GM21515 (cell line): ENCODE results near the gene ENAH.

Experiments used
- ATAC-seq: cut with Tn5 transposase; IDR thresholded peaks from one replicate; pipeline ENCODE4 v1.9.1; 2021; ENCODE audit not compliant: unreplicated experiment

ENAH gene

GRCh38 chr1:225506727-225507126, 146.2 kb downstream of the ENAH start:
- ATAC-seq = no peak

DNA sequence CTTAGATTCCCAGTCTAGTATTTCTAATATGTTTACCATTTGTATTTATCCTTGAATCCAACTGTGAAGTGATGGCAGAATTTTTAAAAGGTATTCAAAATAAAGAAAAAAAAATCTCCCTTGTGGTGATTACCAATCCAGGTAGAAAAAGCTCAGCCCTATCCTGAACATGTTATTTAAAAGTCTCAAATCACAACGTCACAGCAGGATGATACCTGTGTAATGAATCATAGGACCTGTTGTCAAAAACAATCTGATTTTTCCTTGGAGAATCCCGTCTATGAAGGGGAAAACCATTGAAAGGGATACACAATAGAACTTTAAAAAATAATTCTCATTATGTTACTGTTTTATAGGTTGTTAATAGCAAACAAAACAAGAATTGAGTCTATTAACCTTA, 148.1 kb downstream of the ENAH start:
- no peak for ATAC-seq

DNA sequence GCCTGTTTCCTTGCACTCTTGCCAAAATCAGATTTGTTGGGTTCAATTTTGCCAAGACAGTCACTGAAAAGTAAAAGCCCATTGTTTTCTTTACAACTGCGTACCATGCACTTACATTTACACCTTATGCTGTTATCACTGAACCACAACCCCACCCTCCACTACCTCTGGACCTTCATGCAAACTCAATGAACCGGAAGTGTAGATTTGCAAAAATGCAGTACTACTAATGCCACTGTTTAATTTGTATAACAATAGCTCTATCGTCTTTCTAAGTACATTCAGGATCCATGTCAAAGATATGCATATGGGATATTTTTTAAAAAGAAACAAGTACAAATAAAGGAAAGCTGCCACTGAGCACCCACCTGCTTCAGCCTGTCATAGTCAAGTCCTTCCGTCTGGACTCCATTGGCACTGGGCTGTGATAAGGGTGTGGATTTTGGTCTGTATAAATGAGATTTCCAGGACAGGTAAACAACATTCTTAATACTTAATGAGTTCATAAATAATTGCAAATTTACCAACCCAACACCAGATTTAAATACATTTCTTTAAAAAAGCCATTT, 152.2 kb downstream of the ENAH start:
- ATAC-seq = no peak

- no peak for ATAC-seq
Observed at GRCh38 chr1:225498549-225499136, 154.3 kb downstream of the ENAH start.

DNA sequence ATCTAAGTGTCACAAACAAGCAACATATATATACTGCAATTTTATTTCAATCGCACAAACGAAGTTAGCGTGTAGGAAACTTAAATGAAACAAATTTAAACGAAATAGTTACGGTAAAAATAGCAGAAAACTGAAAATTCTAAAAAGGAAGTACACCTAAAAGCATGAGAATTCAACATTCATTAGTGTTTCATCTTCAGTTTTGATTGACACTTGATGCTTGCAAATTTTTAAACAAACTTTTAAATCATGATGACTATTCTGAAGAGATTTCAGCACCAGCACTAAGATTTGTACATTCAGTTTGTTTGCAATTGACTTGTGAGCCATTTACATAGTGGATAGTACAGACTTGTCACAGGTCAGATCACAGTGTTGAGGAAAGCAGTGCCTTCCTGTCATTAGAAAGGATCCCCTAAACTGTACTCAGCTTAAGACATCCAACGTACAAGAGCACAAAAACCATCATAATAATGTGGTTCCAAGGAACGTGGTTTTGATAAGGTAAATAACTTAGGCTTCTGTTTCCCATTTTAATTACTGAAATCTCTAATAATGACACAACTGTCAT, 158.0 kb downstream of the ENAH start:
- ATAC-seq = no peak

- no peak for ATAC-seq
Observed at GRCh38 chr1:225493591-225494246, 159.2 kb downstream of the ENAH start.

- no peak for ATAC-seq
Observed at GRCh38 chr1:225488676-225489075, 164.2 kb downstream of the ENAH start.

- no peak for ATAC-seq
Observed at GRCh38 chr1:225486856-225487255, 166.1 kb downstream of the ENAH start.

GRCh38 chr1:225485991-225486530, 166.9 kb downstream of the ENAH start:
- no peak for ATAC-seq

GRCh38 chr1:225485226-225485625, 167.7 kb downstream of the ENAH start:
- no peak for ATAC-seq

- ATAC-seq = no peak
Observed at GRCh38 chr1:225484657-225485214, 168.2 kb downstream of the ENAH start.

- ATAC-seq = no peak
Observed at GRCh38 chr1:225483818-225484656, 168.9 kb downstream of the ENAH start.

DNA sequence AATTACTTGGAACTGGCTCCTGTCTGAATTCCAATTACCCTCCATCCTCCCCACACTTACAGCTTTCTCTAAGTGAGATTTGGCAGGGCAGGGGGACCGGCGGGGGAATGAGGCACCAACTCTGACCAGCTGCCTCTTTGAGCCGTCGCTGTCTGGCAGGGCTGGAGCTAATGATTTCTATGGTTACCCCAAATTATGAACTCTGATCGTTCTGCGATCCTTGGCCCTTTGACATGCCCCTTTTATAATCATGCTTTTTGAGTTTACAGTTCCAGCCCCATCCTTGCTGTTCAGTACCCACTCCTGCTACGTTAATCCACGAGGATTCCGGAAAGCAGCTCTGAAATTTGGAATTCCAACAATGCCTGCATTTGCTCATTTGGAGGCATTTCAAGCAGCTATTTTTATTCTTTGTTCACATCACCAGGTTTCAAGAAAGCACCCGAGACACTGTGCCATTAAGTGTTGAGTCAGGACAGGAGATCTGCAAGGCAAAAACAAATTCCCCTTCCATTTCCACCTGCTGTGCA, 170.4 kb downstream of the ENAH start:
- ATAC-seq = no peak

DNA sequence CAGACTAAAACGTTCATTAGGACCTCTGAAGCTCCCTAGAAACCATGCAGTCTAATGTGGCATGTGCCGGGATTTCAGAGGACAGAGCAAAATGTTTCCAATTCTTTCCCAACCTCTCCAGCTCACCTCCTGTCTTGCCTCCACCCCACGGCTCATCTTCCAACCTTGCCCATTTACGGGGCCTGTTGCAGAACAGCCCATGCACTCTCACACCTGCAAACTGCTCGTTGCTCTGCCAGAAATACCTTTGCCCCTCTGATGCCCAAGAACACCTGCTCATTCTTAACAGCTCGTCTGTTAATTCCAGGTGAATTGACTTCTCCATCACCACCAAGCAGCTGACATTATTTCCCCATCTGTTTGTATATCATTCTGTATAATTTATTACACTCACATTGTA, 171.2 kb downstream of the ENAH start:
- no peak for ATAC-seq

GRCh38 chr1:225480825-225481434, 172.0 kb downstream of the ENAH start:
- ATAC-seq = peak; percentile 84

DNA sequence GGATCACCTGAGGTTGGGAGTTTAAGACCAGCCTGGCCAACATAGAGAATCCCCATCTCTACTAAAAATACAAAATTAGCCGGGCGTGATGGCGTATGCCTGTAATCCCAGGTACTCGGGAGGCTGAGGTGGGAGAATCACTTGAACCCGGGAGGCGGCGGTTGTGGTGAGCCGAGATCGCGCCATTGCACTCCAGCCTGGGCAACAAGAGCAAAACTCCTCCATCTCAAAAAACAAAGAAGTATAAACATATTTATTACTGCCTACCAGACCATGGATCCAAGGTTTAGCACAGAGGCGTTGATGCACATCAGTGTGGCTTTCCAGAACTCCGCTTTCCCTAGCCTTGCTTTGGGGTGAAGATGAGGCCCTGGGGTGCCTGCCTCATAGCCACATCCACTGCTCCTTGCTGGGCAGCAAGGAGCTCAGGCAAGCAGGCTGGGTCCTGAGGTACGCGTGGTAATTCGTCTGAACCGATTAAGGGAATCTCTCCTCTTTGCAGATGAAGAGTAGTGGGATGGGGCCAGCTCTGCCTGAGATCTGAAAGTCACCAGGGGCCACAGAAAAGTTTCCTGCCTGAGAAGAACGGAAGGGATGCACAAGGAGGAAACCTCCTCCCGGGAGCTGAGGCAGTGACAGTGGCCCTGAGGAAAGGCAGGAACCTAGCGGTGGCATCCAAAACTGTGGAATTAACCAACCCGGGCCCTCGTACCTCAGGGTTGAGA, 172.8 kb downstream of the ENAH start:
- no peak for ATAC-seq

- no peak for ATAC-seq
Observed at GRCh38 chr1:225479341-225479740, 173.6 kb downstream of the ENAH start.

- no peak for ATAC-seq
Observed at GRCh38 chr1:225477296-225477911, 175.5 kb downstream of the ENAH start.

- no peak for ATAC-seq
Observed at GRCh38 chr1:225476538-225476988, 176.4 kb downstream of the ENAH start.
